ENCODE measurements around the gene SORCS1. TPM values are rescaled to one million over a fixed set of nuclear protein-coding genes. Genes with fewer than 3 reads are reported as not detected.

Gene SORCS1
- not detected in 2 replicates for total RNA-seq

DNA sequence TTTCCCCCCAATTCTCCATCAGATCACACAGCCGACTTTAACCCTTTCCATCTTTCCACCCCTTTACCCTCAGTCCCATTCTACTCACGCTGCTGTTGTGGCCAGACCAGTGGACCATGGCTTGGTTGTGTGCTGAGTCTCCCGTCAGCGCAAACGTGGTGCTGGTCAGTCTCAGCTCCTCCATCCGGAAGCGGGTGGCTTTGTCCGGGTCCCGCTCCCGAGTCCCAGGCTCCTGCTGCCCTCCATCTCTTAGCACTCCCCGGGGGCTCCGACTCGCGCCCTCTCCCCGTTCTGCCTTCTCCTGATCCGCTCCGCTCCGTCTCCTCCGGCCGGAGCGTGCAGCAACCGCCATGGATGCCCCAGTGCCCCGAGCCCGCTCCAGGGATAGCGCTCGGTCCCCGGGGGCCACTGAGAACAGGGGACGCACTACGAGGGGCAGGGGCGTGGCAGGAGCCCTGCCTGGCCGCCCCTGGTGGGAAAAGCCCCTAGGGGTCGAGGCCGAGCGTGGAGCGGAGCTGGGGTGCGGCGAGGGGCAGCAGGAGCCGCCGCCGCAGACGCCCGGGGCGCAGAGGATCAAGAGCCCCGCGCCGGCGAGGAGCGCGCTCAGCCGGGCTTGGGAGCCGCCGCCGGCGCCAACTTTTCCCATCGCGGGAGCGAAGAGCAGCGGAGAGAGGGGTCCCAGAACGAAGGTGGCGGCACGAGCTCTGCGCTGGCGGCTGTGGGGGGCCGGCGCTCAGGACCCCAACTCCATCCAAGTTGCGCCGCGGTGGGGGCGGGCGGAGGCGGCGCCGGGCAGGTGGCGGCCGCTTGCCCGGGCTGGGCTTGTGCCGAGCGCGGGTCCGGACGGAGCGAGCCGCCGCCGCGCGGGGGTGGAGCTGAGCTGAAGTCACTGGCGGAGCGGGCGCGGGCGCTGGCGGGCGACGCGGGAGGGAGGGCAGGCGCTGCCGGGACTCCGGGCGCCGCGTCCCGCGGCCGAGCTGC, at the start of gene SORCS1:
TSS of gene SORCS1 (minus strand) at position 826 of the 981 bp plus-strand sequence.

